GM12878 (cell line): ENCODE data around the gene MAST4. TPM values are rescaled to one million over a fixed set of nuclear protein-coding genes. Genes with fewer than 3 reads are reported as not detected.

Experiments used
- ATAC-seq: fragments of 200-7000 bp; cut with Tn5 transposase; 3 replicates; pipeline ENCODE4 v1.9.1; 2020; ENCODE audit warnings: mild to moderate bottlenecking, moderate library complexity
- BruUV-seq: library from RNA; stranded (reverse); fragments of 400-500 nt; replicated peaks from 2 replicates; lab custom pipeline; 2021; lab: Mats Ljungman, UMichigan
- CTCF ChIA-PET: fragments of 300-600 bp; sonication (Branson Sonifier 250); formaldehyde crosslinking; extraction: SDS; loops from one replicate; lab custom pipeline; 2021; ENCODE audit warnings: inconsistent platforms; lab: Yijun Ruan, JAX
- POLR2A ChIA-PET: fragments of 350-600 bp; formaldehyde crosslinking; extraction: SDS; loops from one replicate; lab custom pipeline; 2021; ENCODE audit warnings: inconsistent platforms; lab: Charles Lee
- RAD21 ChIA-PET: fragments of 300-600 bp; sonication (Branson Sonifier 250); formaldehyde crosslinking; loops from one replicate; lab custom pipeline; 2023; ENCODE audit warnings: antibody characterized with exemption; ENCODE audit not compliant: unreplicated experiment; lab: Charles Lee
- SMC1A ChIA-PET: fragments of 300-600 bp; sonication (Branson Sonifier 250); formaldehyde crosslinking; loops from one replicate; lab custom pipeline; 2023; ENCODE audit not compliant: unreplicated experiment, uncharacterized antibody; lab: Charles Lee
- DNase-seq: peaks from one replicate; pipeline ENCODE4 v3.0.0-alpha.2; 2011; ENCODE audit warnings: low read depth, low spot score
- FAIRE-seq: peaks from 3 replicates; lab custom pipeline; 2011; peaks lifted over from hg19 to GRCh38; lab: Jason Lieb, UNC
- H2AFZ ChIP-seq: 2 replicates; pipeline ENCODE4 v1.6.0; 2011; ENCODE audit warnings: low read depth, low read length, control low read depth; ENCODE audit not compliant: control insufficient read depth
- H3K27ac ChIP-seq: 2 replicates; pipeline ENCODE4 v1.5.1; 2011; ENCODE audit warnings: control low read depth; ENCODE audit not compliant: control insufficient read depth, insufficient read depth
- H3K27me3 ChIP-seq, 2 experiments: replicated peaks in 1 of 2; 2 replicates each; pipeline versions ENCODE4 v1.6.0 to v1.6.1; 2011; ENCODE audit warnings: low read length in 1 of 2; ENCODE audit not compliant: control insufficient read depth in 2 of 2, insufficient read depth in 2 of 2
- H3K36me3 ChIP-seq, 2 experiments: 2 replicates each; pipeline ENCODE4 v1.5.1; 2011; ENCODE audit warnings: low read length in 1 of 2; ENCODE audit not compliant: control insufficient read depth in 2 of 2, insufficient read depth in 2 of 2
- H3K4me1 ChIP-seq: 2 replicates; pipeline ENCODE4 v1.6.1; 2011; ENCODE audit warnings: mild to moderate bottlenecking, low read length, moderate library complexity, mixed read lengths; ENCODE audit not compliant: control insufficient read depth, insufficient read depth
- H3K4me2 ChIP-seq: 2 replicates; pipeline ENCODE4 v1.6.0; 2011; ENCODE audit warnings: control low read depth; ENCODE audit not compliant: control insufficient read depth, insufficient read depth
- H3K4me3 ChIP-seq: fragments of 200-600 bp; sonication (generic); 2 replicates; pipeline ENCODE4 v1.5.1; 2016
- H3K79me2 ChIP-seq: 2 replicates; pipeline ENCODE4 v1.6.0; 2011; ENCODE audit warnings: low read length; ENCODE audit not compliant: control insufficient read depth, insufficient read depth
- H3K9ac ChIP-seq: 2 replicates; pipeline ENCODE4 v1.8.0; 2011; ENCODE audit warnings: low read length, control low read depth, mixed read lengths; ENCODE audit not compliant: control insufficient read depth, insufficient read depth
- H3K9me3 ChIP-seq: replicated peaks from 3 replicates; pipeline ENCODE4 v1.5.1; 2011; ENCODE audit warnings: mild to moderate bottlenecking, low read length; ENCODE audit not compliant: control insufficient read depth, insufficient read depth
- H4K20me1 ChIP-seq: 2 replicates; pipeline ENCODE4 v1.6.0; 2011; ENCODE audit not compliant: control insufficient read depth, insufficient read depth
- CHD4 ChIP-seq: fragments of 200-600 bp; sonication (generic); IDR thresholded peaks from 2 replicates; pipeline ENCODE4 v1.6.1; 2016; ENCODE audit warnings: mild to moderate bottlenecking
- DPF2 ChIP-seq: fragments of 450-650 bp; IDR thresholded peaks from 2 replicates; pipeline ENCODE4 v1.6.1; 2017; ENCODE audit warnings: mild to moderate bottlenecking
- JUNB ChIP-seq: IDR thresholded peaks from 2 replicates; pipeline ENCODE4 v1.6.1; 2016; ENCODE audit warnings: antibody characterized with exemption, mild to moderate bottlenecking
- RUNX3 ChIP-seq: IDR thresholded peaks from 2 replicates; pipeline ENCODE4 v1.6.1; 2012; ENCODE audit warnings: low read length, inconsistent platforms
- WGBS: methylation state at CpG from one replicate; pipeline ENCODE4 v1.1.6; 2016; ENCODE audit warnings: low lambda C conversion rate; ENCODE audit not compliant: insufficient replicate concordance, insufficient coverage; ENCODE audit errors: missing lambda C conversion rate; 5-methylcytosine and 5-hydroxymethylcytosine counted together
- in situ Hi-C: fragments of 300-500 bp; cut with MboI; formaldehyde crosslinking; loops from 9 replicates; pipeline ENCODE4 v1.14.3; 2018; ENCODE audit warnings: mixed read lengths
- intact Hi-C: fragments of 100-400 bp; cut with micrococcal nuclease; formaldehyde crosslinking; loops from one replicate; pipeline ENCODE4 v1.14.2; 2022; ENCODE audit not compliant: unreplicated experiment
- polyA plus RNA-seq, 11 experiments: library from polyadenylated mRNA; depleted of rRNA in 4 of 11; unstranded in 6 of 11; stranded (reverse) in 5 of 11; fragments of >200 nt; fragmentation: Nextera tagmentation in 4 of 11; fragmentation: Illumina TruSeq in 1 of 11; extraction: Ambion mirVana in 4 of 11; extraction: Trizol in 1 of 11; gene quantifications; 1 replicate in 1 of 11; 2 replicates in 10 of 11; pipeline versions ENCODE4 v1.2.1 to v1.2.3, GENCODE V29; 2011 to 2016; ENCODE audit warnings: inconsistent platforms in 2 of 11, missing spikeins in 2 of 11, low read depth in 1 of 11
- total RNA-seq, 4 experiments: library from RNA; depleted of rRNA in 3 of 4; stranded (reverse); fragments of >200 nt in 3 of 4; fragmentation: Illumina TruSeq in 1 of 4; extraction: Trizol in 1 of 4; gene quantifications; 2 replicates each; pipeline versions ENCODE4 v1.2.1 to v1.2.3, GENCODE V29; 2013 to 2021
- TF ChIP-seq, protein P1 (sequence below): IDR thresholded peaks from 2 replicates; pipeline ENCODE4 v1.6.1; 2011; ENCODE audit warnings: borderline replicate concordance, low read depth, mild to moderate bottlenecking, moderate library complexity, mixed read lengths, low read length; ENCODE audit not compliant: insufficient read depth; ENCODE audit errors: extremely low read length

The MAST4 gene
- total and polyA plus RNA-seq, 10 of the 15 experiments (the other 5 are each of a cell fraction or from before 2014, with no cell fraction given), result 0.02 to 1.6 (median 0.29) TPM; not detected in 1

DNA sequence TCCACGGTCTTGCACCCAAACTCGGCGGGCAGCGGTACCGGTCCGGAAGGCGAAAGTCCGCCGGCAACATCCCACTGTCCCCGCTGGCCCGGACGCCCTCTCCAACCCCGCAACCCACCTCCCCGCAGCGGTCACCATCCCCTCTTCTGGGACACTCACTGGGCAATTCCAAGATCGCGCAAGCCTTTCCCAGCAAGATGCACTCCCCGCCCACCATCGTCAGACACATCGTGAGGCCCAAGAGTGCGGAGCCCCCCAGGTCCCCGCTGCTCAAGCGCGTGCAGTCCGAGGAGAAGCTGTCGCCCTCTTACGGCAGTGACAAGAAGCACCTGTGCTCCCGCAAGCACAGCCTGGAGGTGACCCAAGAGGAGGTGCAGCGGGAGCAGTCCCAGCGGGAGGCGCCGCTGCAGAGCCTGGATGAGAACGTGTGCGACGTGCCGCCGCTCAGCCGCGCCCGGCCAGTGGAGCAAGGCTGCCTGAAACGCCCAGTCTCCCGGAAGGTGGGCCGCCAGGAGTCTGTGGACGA lies 567.1 kb downstream of the MAST4 start:
- Histone ChIP-seq H3K27ac (no peak overlapping the region), H3K9ac (no peak overlapping the region), H3K4me2 (no peak overlapping the region), H2AFZ (no peak overlapping the region), H3K36me3 (no peaks in the 10 kb centered on the region), H3K9me3 (no peaks in the 10 kb centered on the region), H3K4me1 (peaks cover 8% of the 10 kb centered on the region), H3K27me3 (no peaks in the 10 kb centered on the region), H3K4me3 (no peak overlapping the region), H4K20me1 (no peaks in the 10 kb centered on the region), H3K79me2 (no peaks in the 10 kb centered on the region)
- RAD21 ChIA-PET, result interaction anchor here (7.0 kb wide), 1 partner anchor 44 kb away, joined by 71 read pairs; no protein-coding TSS in a partner anchor
- BruUV-seq, result no TSS peak
- CTCF ChIA-PET, result interaction anchor here (1.0 to 7.9 kb wide), 8 partner anchors 12 to 857 kb away, joined by 3 to 137 read pairs (median 4); no protein-coding TSS in a partner anchor
- WGBS, result 90% methylated on average over 39 of the region's 44 CpGs
- DNase-seq, result no peak
- no peak for ATAC-seq
- POLR2A ChIA-PET, result no interaction called here
- no peak for FAIRE-seq
- in situ Hi-C loops, result loop anchor here (5.0 kb wide), 1 partner anchor 49 kb away; no protein-coding TSS in a partner anchor
- TF ChIP-seq CHD4 (no peak), JUNB (no peak)
- SMC1A ChIA-PET, result interaction anchor here (1.1 to 3.5 kb wide), 3 partner anchors 7 to 45 kb away, joined by 4 to 24 read pairs (median 8); no protein-coding TSS in a partner anchor
- intact Hi-C loops, result no loop called here

DNA sequence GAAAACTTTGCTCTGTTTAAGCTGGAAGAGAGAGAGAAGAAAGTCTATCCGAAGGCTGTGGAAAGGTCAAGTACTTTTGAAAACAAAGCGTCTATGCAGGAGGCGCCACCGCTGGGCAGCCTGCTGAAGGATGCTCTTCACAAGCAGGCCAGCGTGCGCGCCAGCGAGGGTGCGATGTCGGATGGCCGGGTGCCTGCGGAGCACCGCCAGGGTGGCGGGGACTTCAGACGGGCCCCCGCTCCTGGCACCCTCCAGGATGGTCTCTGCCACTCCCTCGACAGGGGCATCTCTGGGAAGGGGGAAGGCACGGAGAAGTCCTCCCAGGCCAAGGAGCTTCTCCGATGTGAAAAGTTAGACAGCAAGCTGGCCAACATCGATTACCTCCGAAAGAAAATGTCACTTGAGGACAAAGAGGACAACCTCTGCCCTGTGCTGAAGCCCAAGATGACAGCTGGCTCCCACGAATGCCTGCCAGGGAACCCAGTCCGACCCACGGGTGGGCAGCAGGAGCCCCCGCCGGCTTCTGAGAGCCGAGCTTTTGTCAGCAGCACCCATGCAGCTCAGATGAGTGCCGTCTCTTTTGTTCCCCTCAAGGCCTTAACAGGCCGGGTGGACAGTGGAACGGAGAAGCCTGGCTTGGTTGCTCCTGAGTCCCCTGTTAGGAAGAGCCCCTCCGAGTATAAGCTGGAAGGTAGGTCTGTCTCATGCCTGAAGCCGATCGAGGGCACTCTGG lies 567.8 kb downstream of the MAST4 start:
- ChIA-PET CTCF (interaction anchor here (1.0 to 7.9 kb wide), 6 partner anchors 25 to 857 kb away, joined by 3 to 137 read pairs (median 3); no protein-coding TSS in a partner anchor), POLR2A (no interaction called here), SMC1A (interaction anchor here (0.9 to 1.9 kb wide), 2 partner anchors 45 to 50 kb away, joined by 3 to 8 read pairs; no protein-coding TSS in a partner anchor), RAD21 (interaction anchor here (7.0 kb wide), 1 partner anchor 43 kb away, joined by 71 read pairs; no protein-coding TSS in a partner anchor)
- FAIRE-seq (no peak), DNase-seq (no peak), ATAC-seq (no peak)
- H2AFZ ChIP-seq, result no peak overlapping the region
- TF ChIP-seq, protein P1, sequence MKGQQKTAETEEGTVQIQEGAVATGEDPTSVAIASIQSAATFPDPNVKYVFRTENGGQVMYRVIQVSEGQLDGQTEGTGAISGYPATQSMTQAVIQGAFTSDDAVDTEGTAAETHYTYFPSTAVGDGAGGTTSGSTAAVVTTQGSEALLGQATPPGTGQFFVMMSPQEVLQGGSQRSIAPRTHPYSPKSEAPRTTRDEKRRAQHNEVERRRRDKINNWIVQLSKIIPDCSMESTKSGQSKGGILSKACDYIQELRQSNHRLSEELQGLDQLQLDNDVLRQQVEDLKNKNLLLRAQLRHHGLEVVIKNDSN, result no peak
- TF ChIP-seq DPF2 (no peak), RUNX3 (no peak)
- no peak overlapping the region for H3K9ac ChIP-seq
- H3K4me2 ChIP-seq, result no peak overlapping the region
- H3K4me3 ChIP-seq, result no peak overlapping the region
- H3K36me3 ChIP-seq, result no peaks in the 10 kb centered on the region
- no peaks in the 10 kb centered on the region for H4K20me1 ChIP-seq
- no peaks in the 10 kb centered on the region for H3K79me2 ChIP-seq
- WGBS, result 84% methylated on average over 32 of the region's 33 CpGs
- no TSS peak for BruUV-seq
- H3K27ac ChIP-seq, result no peak overlapping the region
- in situ Hi-C loops, result loop anchor here (5.0 kb wide), 1 partner anchor 48 kb away; no protein-coding TSS in a partner anchor
- H3K4me1 ChIP-seq, result peaks cover 8% of the 10 kb centered on the region
- intact Hi-C loops, result no loop called here
- no peaks in the 10 kb centered on the region for H3K9me3 ChIP-seq
- no peaks in the 10 kb centered on the region for H3K27me3 ChIP-seq
